HG03571 (cell line): Measurements from ENCODE around the gene POU3F2.

Experiments
- ATAC-seq: cut with Tn5 transposase; IDR thresholded peaks from one replicate; pipeline ENCODE4 v1.9.1; 2021; ENCODE audit not compliant: unreplicated experiment

The POU3F2 gene

GRCh38 chr6:98843271-98844243 is 9.2 kb downstream of the POU3F2 start:
- no peak for ATAC-seq

- ATAC-seq = no peak
Observed at GRCh38 chr6:98844244-98845210, 10.2 kb downstream of the POU3F2 start.

- peak; percentile 45 for ATAC-seq
Observed at GRCh38 chr6:98845211-98846020, 11.0 kb downstream of the POU3F2 start.

- ATAC-seq = no peak
Observed at GRCh38 chr6:98846021-98846380, 11.6 kb downstream of the POU3F2 start.

GRCh38 chr6:98847416-98847778 is 13.0 kb downstream of the POU3F2 start:
- no peak for ATAC-seq

- ATAC-seq = peak; percentile 46
Observed at GRCh38 chr6:98847779-98848538, 13.6 kb downstream of the POU3F2 start.

- ATAC-seq = no peak
Observed at GRCh38 chr6:98848539-98849242, 14.3 kb downstream of the POU3F2 start.

GRCh38 chr6:98864497-98864896 is 30.1 kb downstream of the POU3F2 start:
- ATAC-seq = no peak

GRCh38 chr6:98871057-98871456 is 36.7 kb downstream of the POU3F2 start:
- no peak for ATAC-seq

- ATAC-seq = no peak
Observed at GRCh38 chr6:98871821-98872220, 37.4 kb downstream of the POU3F2 start.

- no peak for ATAC-seq
Observed at GRCh38 chr6:98875375-98875774, 41.0 kb downstream of the POU3F2 start.

- ATAC-seq = no peak
Observed at GRCh38 chr6:98877250-98877649, 42.9 kb downstream of the POU3F2 start.

- ATAC-seq = peak; percentile 80
Observed at GRCh38 chr6:98880486-98880885, 46.1 kb downstream of the POU3F2 start.

GRCh38 chr6:98885330-98885729 is 51.0 kb downstream of the POU3F2 start:
- no peak for ATAC-seq

- no peak for ATAC-seq
Observed at GRCh38 chr6:98887650-98888049, 53.3 kb downstream of the POU3F2 start.
